ENCODE data around the gene AASDH. TPM values are rescaled to one million over a fixed set of nuclear protein-coding genes. Genes with fewer than 3 reads are reported as not detected.

AASDH gene
- total RNA-seq, 1 donor from 2014 or later, result 10.4 TPM

DNA sequence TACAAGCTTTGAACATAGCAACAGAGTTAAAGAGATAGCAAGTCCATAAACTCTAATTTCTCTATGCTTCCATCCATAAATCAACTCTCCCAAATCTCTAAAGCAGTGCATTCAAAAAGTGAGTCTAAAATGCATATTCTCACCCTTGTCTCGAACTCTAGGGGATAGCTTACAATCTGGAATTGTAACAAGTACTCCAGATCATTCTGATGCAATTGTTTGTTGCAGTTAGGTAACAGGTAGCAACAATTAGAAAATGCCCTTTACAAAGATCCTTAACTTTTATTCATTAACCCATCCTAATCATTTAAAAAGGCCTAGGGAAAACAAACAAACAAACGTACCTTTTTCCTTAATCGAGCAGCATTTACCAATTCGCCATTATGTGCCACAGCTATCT lies 18.9 kb upstream of the AASDH start:
- H3K4me3 ChIP-seq (ENCODE audit: low read depth, low read length), result no peak overlapping the region
- TF ChIP-seq, protein P1, sequence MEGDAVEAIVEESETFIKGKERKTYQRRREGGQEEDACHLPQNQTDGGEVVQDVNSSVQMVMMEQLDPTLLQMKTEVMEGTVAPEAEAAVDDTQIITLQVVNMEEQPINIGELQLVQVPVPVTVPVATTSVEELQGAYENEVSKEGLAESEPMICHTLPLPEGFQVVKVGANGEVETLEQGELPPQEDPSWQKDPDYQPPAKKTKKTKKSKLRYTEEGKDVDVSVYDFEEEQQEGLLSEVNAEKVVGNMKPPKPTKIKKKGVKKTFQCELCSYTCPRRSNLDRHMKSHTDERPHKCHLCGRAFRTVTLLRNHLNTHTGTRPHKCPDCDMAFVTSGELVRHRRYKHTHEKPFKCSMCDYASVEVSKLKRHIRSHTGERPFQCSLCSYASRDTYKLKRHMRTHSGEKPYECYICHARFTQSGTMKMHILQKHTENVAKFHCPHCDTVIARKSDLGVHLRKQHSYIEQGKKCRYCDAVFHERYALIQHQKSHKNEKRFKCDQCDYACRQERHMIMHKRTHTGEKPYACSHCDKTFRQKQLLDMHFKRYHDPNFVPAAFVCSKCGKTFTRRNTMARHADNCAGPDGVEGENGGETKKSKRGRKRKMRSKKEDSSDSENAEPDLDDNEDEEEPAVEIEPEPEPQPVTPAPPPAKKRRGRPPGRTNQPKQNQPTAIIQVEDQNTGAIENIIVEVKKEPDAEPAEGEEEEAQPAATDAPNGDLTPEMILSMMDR (IDR thresholded peaks at IDR 0.05; ENCODE audit: insufficient read depth, low read length, poor library complexity, severe bottlenecking), result no peak
- H3K27me3 ChIP-seq (ENCODE audit: control insufficient read depth, insufficient read depth, low read length), result no peaks in the 10 kb centered on the region
- no peak for DNase-seq (ENCODE audit: low read depth)
- H3K36me3 ChIP-seq (ENCODE audit: control insufficient read depth, insufficient read depth, low read length), result peaks cover 2% of the 10 kb centered on the region

DNA sequence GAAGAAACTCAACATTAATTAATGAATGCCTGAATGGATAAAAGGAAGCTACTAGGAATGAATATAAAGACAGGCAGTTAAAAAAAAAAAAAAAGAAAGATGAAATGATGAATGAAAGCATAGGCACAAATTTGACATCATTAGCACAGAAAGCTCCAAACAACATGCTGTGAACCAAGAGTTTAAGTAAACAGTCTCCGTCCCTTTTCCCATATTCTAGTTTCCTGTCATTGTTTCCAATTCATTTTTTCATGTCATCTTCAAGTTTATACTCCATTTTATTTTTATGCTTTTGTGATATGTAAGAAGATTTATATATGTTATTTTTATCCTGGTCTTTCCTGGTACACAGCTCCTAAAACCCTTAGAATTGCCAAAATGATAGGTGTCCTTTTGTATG lies 17.7 kb upstream of the AASDH start:
- no peaks in the 10 kb centered on the region for H3K27me3 ChIP-seq (ENCODE audit: control insufficient read depth, insufficient read depth, low read length)
- no peak overlapping the region for H3K4me3 ChIP-seq (ENCODE audit: low read depth, low read length)
- DNase-seq (ENCODE audit: low read depth), result no peak
- TF ChIP-seq, protein P1 (IDR thresholded peaks at IDR 0.05; ENCODE audit: insufficient read depth, low read length, poor library complexity, severe bottlenecking), result no peak
- peaks cover 2% of the 10 kb centered on the region for H3K36me3 ChIP-seq (ENCODE audit: control insufficient read depth, insufficient read depth, low read length)

DNA sequence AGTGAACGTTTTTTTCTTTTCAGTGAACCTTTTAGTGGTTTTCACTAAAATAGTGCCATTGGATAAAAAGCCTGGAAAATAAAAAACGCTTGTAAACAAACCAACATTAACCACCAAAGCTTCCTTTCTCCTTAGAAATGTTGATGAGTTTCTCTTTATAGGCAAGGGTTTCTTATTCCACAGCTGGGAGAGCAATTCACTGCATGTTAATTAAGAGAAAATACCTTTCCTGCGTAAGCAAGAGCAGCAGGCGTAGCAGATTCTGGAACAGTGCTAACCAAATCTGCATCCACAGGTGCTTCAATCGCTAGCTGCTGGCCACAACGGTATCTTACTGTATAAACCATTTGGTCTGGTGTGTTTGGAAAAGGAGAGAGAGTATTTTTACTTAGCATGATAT lies 13.3 kb upstream of the AASDH start:
- Histone ChIP-seq H3K27me3 (ENCODE audit: control insufficient read depth, insufficient read depth, low read length) (no peaks in the 10 kb centered on the region), H3K36me3 (ENCODE audit: control insufficient read depth, insufficient read depth, low read length) (peaks cover 2% of the 10 kb centered on the region), H3K4me3 (ENCODE audit: low read depth, low read length) (no peak overlapping the region)
- no peak for DNase-seq (ENCODE audit: low read depth)
- TF ChIP-seq, protein P1 (IDR thresholded peaks at IDR 0.05; ENCODE audit: insufficient read depth, low read length, poor library complexity, severe bottlenecking), result no peak

DNA sequence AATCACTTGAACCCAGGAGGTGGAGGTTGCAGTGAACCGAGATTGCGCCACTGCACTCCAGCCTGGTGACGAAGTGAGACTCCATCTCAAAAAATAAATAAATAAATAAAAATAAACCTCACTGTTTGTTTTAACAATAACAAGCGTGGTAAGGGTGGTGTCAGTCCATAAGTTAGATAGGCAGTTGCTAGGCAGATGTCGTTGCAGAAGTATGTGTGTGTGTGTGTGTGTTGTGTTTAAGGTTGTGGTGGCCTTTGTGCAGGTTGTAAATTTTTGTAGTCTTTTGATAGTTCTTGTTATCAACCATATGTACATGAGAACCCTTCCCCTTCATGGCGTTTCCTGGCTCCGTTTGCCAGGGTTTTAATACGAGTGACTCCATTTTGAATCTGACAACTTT lies 4.0 kb upstream of the AASDH start:
- DNase-seq (ENCODE audit: low read depth), result no peak
- TF ChIP-seq, protein P1 (IDR thresholded peaks at IDR 0.05; ENCODE audit: insufficient read depth, low read length, poor library complexity, severe bottlenecking), result no peak
- H3K4me3 ChIP-seq (ENCODE audit: low read depth, low read length), result no peak overlapping the region
- no peaks in the 10 kb centered on the region for H3K36me3 ChIP-seq (ENCODE audit: control insufficient read depth, insufficient read depth, low read length)
- no peaks in the 10 kb centered on the region for H3K27me3 ChIP-seq (ENCODE audit: control insufficient read depth, insufficient read depth, low read length)

DNA sequence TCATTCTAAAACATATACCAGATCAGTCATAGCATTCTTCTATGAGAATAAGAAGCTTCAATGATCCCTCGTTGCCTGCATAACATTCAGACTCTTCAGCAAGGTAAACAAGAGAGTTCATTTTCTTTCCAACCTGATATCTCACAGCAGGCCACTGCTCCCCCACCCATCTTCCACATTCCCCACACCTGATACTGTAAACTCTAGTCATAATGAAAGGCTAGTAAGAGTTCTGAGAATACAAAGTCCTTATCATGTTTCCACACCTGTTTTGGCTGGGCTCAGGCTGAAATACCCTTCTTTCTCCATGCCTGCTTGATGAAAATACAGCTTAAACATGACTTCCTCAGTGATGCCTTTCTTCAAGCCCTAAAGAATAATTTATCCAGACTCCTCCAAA lies 2.3 kb upstream of the AASDH start:
- TF ChIP-seq, protein P1 (IDR thresholded peaks at IDR 0.05; ENCODE audit: insufficient read depth, low read length, poor library complexity, severe bottlenecking), result no peak
- H3K36me3 ChIP-seq (ENCODE audit: control insufficient read depth, insufficient read depth, low read length), result no peaks in the 10 kb centered on the region
- H3K4me3 ChIP-seq (ENCODE audit: low read depth, low read length), result no peak overlapping the region
- no peak for DNase-seq (ENCODE audit: low read depth)
- H3K27me3 ChIP-seq (ENCODE audit: control insufficient read depth, insufficient read depth, low read length), result no peaks in the 10 kb centered on the region

DNA sequence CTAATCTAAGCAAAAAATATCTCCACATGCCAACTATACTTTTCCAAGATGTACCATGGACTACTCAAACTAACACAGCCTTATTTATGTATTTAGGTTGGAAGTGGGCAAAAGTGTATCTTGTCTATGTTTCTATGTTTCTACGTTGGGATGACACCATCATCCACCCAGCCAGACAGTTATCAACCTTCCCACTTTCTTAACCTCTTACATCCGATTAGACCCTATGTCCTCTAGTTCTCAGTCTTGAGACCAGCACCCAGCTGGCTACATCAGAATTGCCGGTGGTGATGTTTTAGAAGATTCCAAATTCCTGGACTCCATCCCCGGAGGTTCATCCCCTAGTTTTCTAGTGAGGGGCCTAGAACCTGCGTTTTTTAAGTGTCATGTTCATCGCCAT lies 1.0 kb upstream of the AASDH start:
- H3K36me3 ChIP-seq (ENCODE audit: control insufficient read depth, insufficient read depth, low read length), result no peaks in the 10 kb centered on the region
- H3K27me3 ChIP-seq (ENCODE audit: control insufficient read depth, insufficient read depth, low read length), result no peaks in the 10 kb centered on the region
- TF ChIP-seq, protein P1 (IDR thresholded peaks at IDR 0.05; ENCODE audit: insufficient read depth, low read length, poor library complexity, severe bottlenecking), result no peak
- no peak for DNase-seq (ENCODE audit: low read depth)
- peak overlapping the region; percentile 80 for H3K4me3 ChIP-seq (ENCODE audit: low read depth, low read length)

Measured in kidney epithelial cell (primary cell).